Parathyroid adenoma (tissue), 2 donors: ENCODE data around the gene INPP5B.

Experiments
- H2AFZ ChIP-seq: fragments of 300-600 bp; sonication (generic); one replicate; pipeline ENCODE4 v1.7.0; 2017; ENCODE audit warnings: antibody characterized with exemption, mild to moderate bottlenecking
- H3K27ac ChIP-seq: fragments of 300-600 bp; sonication (generic); one replicate; pipeline ENCODE4 v1.7.0; 2017
- H3K27me3 ChIP-seq: fragments of 300-600 bp; sonication (generic); one replicate; pipeline ENCODE4 v1.7.0; 2017; ENCODE audit warnings: low read length; ENCODE audit not compliant: control insufficient read depth, insufficient read depth
- H3K36me3 ChIP-seq: fragments of 300-600 bp; sonication (generic); one replicate; pipeline ENCODE4 v1.7.0; 2017; ENCODE audit warnings: low read length; ENCODE audit not compliant: control insufficient read depth, insufficient read depth
- H3K4me1 ChIP-seq: fragments of 300-600 bp; sonication (generic); one replicate; pipeline ENCODE4 v1.7.0; 2017; ENCODE audit warnings: control low read depth
- H3K4me2 ChIP-seq: fragments of 300-600 bp; sonication (generic); one replicate; pipeline ENCODE4 v1.7.0; 2017; ENCODE audit warnings: low read length
- H3K4me3 ChIP-seq: fragments of 300-600 bp; sonication (generic); one replicate; pipeline ENCODE4 v1.7.0; 2017; ENCODE audit warnings: low read depth, low read length
- H3K79me2 ChIP-seq: fragments of 300-600 bp; sonication (generic); one replicate; pipeline ENCODE4 v1.7.0; 2017; ENCODE audit warnings: control low read depth
- H3K9ac ChIP-seq: fragments of 300-600 bp; sonication (generic); one replicate; pipeline ENCODE4 v1.7.0; 2017; ENCODE audit warnings: mild to moderate bottlenecking
- H3K9me3 ChIP-seq: fragments of 300-600 bp; sonication (generic); one replicate; pipeline ENCODE4 v1.7.0; 2017; ENCODE audit warnings: low read length; ENCODE audit not compliant: control insufficient read depth
- CTCF ChIP-seq: fragments of 300-600 bp; sonication (generic); IDR thresholded peaks from one replicate; pipeline ENCODE4 v1.7.0; 2017; ENCODE audit warnings: antibody characterized with exemption, mild to moderate bottlenecking
- donor health status: primary hyperparathyroidism.

The INPP5B gene

GRCh38 chr1:37926038-37926924 is 20.6 kb downstream of the INPP5B start:
- H3K79me2 ChIP-seq: peaks cover 5% of the 10 kb centered on the region
- H3K27me3 ChIP-seq: no peaks in the 10 kb centered on the region
- no peak overlapping the region for H3K4me2 ChIP-seq
- peaks cover 3% of the 10 kb centered on the region for H3K4me1 ChIP-seq
- H3K9me3 ChIP-seq: no peaks in the 10 kb centered on the region
- H3K36me3 ChIP-seq: no peaks in the 10 kb centered on the region
- no peak overlapping the region for H2AFZ ChIP-seq
- no peak overlapping the region for H3K27ac ChIP-seq
- H3K9ac ChIP-seq: no peak overlapping the region
- H3K4me3 ChIP-seq: no peak overlapping the region
- TF ChIP-seq CTCF: no peak

- Histone ChIP-seq H3K9ac (no peak overlapping the region), H3K27me3 (no peaks in the 10 kb centered on the region), H2AFZ (no peak overlapping the region), H3K27ac (no peak overlapping the region), H3K79me2 (peaks cover 7% of the 10 kb centered on the region), H3K9me3 (no peaks in the 10 kb centered on the region), H3K4me1 (no peaks in the 10 kb centered on the region), H3K36me3 (no peaks in the 10 kb centered on the region), H3K4me2 (no peak overlapping the region), H3K4me3 (no peak overlapping the region)
- no peak for TF ChIP-seq CTCF
These were observed 21.5 kb downstream of the INPP5B start for GRCh38 chr1:37925316-37925715.

GRCh38 chr1:37923551-37923889 is 23.3 kb downstream of the INPP5B start:
- no peaks in the 10 kb centered on the region for H3K36me3 ChIP-seq
- H3K4me3 ChIP-seq: no peak overlapping the region
- H3K27ac ChIP-seq: no peak overlapping the region
- no peak overlapping the region for H3K4me2 ChIP-seq
- no peak overlapping the region for H2AFZ ChIP-seq
- TF ChIP-seq CTCF: no peak
- H3K4me1 ChIP-seq: no peaks in the 10 kb centered on the region
- no peak overlapping the region for H3K9ac ChIP-seq
- H3K79me2 ChIP-seq: peaks cover 15% of the 10 kb centered on the region
- H3K27me3 ChIP-seq: no peaks in the 10 kb centered on the region
- no peaks in the 10 kb centered on the region for H3K9me3 ChIP-seq

GRCh38 chr1:37922767-37923550 is 23.9 kb downstream of the INPP5B start:
- no peak overlapping the region for H3K9ac ChIP-seq
- no peaks in the 10 kb centered on the region for H3K9me3 ChIP-seq
- no peaks in the 10 kb centered on the region for H3K36me3 ChIP-seq
- H3K4me3 ChIP-seq: no peak overlapping the region
- H3K79me2 ChIP-seq: peaks cover 19% of the 10 kb centered on the region
- no peak overlapping the region for H2AFZ ChIP-seq
- no peaks in the 10 kb centered on the region for H3K4me1 ChIP-seq
- TF ChIP-seq CTCF: no peak
- H3K4me2 ChIP-seq: no peak overlapping the region
- H3K27me3 ChIP-seq: no peaks in the 10 kb centered on the region
- H3K27ac ChIP-seq: no peak overlapping the region
